ENCODE measurements around the gene KDF1. TPM values are rescaled to one million over a fixed set of nuclear protein-coding genes. Genes with fewer than 3 reads are reported as not detected.

The KDF1 gene
- total RNA-seq, 2 experiments from 2014 or later, result not detected

DNA sequence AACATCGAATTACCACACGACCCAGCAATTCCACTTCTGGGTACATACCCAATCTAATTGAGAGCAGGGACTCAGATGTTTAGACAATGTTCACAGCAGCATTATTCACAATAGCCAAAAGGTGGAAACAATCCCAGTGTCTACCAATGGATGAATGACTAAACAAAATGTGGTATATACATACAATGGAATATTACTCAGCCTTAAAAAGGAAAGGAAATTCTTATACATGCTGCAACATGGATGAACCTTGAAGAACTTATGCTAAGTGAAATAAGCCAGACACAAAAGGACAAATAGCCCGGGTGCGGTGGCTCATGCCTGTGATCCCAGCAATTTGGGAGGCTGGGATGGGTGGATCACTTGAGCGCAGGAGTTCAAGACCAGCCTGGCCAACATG, 6.9 kb downstream of the KDF1 start:
- H3K9me3 ChIP-seq (ENCODE audit: low read length), result no peaks in the 10 kb centered on the region
- no peaks in the 10 kb centered on the region for H3K4me1 ChIP-seq (ENCODE audit: insufficient read depth, low read length, poor library complexity, severe bottlenecking)
- BruUV-seq (replicated peaks), result no TSS peak
- DNase-seq (ENCODE audit: low spot score), result no peak
- H3K27ac ChIP-seq (ENCODE audit: low read depth, low read length, poor library complexity, severe bottlenecking), result no peak overlapping the region
- no peaks in the 10 kb centered on the region for H3K36me3 ChIP-seq (ENCODE audit: insufficient read depth, low read length)
- POLR2A ChIA-PET, result no interaction called here
- no peak overlapping the region for H2AFZ ChIP-seq (ENCODE audit: low read length)
- CTCF ChIA-PET (ENCODE audit: unreplicated experiment), result no interaction called here
- TF ChIP-seq, protein P1, sequence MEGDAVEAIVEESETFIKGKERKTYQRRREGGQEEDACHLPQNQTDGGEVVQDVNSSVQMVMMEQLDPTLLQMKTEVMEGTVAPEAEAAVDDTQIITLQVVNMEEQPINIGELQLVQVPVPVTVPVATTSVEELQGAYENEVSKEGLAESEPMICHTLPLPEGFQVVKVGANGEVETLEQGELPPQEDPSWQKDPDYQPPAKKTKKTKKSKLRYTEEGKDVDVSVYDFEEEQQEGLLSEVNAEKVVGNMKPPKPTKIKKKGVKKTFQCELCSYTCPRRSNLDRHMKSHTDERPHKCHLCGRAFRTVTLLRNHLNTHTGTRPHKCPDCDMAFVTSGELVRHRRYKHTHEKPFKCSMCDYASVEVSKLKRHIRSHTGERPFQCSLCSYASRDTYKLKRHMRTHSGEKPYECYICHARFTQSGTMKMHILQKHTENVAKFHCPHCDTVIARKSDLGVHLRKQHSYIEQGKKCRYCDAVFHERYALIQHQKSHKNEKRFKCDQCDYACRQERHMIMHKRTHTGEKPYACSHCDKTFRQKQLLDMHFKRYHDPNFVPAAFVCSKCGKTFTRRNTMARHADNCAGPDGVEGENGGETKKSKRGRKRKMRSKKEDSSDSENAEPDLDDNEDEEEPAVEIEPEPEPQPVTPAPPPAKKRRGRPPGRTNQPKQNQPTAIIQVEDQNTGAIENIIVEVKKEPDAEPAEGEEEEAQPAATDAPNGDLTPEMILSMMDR (conservative IDR thresholded peaks at IDR 0.05; ENCODE audit: low read length), result no peak
- TF ChIP-seq EZH2phosphoT487 (IDR thresholded peaks at IDR 0.05; ENCODE audit: borderline replicate concordance, low read depth, low read length), result no peak
- intact Hi-C loops (cut with micrococcal nuclease; ENCODE audit: unreplicated experiment), result no loop called here
- H3K4me2 ChIP-seq (ENCODE audit: low read length), result no peak overlapping the region
- H3K9me2 ChIP-seq (ENCODE audit: insufficient read depth, low read length), result no peaks in the 10 kb centered on the region
- no peaks in the 10 kb centered on the region for H3K79me2 ChIP-seq (ENCODE audit: insufficient read depth, low read depth, low read length)
- no peaks in the 10 kb centered on the region for H4K20me1 ChIP-seq (ENCODE audit: insufficient read depth, low read length)
- H3K4me3 ChIP-seq (ENCODE audit: low read depth, low read length, poor library complexity, severe bottlenecking), result no peak overlapping the region

DNA sequence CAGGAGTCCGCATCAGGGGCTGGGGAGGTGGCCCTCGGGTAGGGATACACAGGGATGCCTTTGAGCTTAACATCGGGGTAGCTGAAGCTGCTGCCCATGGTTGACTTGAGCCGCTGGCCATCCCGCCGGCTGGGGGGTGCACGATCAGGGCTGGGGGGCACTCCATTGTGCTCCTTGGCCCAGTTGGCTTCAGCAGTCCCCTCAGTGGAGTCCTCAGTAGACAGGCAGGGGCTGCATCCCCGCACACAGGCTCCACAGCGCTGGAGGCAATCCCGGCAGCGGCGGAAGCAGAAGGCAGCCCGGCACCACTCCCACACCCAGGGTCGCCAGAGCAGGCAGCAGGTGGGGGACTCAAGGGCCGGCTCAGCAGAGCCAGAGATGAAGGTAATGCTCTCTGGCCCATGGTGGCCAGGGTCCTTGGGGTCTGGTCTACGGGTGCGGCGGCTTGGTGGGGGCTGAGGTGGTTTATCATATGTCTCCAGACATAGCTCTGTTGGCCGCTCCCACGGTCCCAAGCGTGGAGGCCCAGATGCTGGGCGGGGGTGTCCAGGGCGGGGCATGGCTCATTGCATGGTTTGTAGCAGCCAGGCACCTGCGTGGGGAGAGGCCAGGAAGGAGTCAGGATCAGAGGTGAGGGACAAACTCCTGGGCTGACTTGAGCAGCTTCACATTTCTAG, 8.3 kb downstream of the KDF1 start:
- intact Hi-C loops (cut with micrococcal nuclease; ENCODE audit: unreplicated experiment), result no loop called here
- H3K36me3 ChIP-seq (ENCODE audit: insufficient read depth, low read length), result peaks cover 5% of the 10 kb centered on the region
- no peaks in the 10 kb centered on the region for H3K9me2 ChIP-seq (ENCODE audit: insufficient read depth, low read length)
- H3K9me3 ChIP-seq (ENCODE audit: low read length), result no peaks in the 10 kb centered on the region
- DNase-seq (ENCODE audit: low spot score), result no peak
- no peaks in the 10 kb centered on the region for H3K4me1 ChIP-seq (ENCODE audit: insufficient read depth, low read length, poor library complexity, severe bottlenecking)
- H3K4me2 ChIP-seq (ENCODE audit: low read length), result no peak overlapping the region
- BruUV-seq (replicated peaks), result no TSS peak
- no peak for TF ChIP-seq EZH2phosphoT487 (IDR thresholded peaks at IDR 0.05; ENCODE audit: borderline replicate concordance, low read depth, low read length)
- TF ChIP-seq, protein P1 (conservative IDR thresholded peaks at IDR 0.05; ENCODE audit: low read length), result no peak
- no peak overlapping the region for H2AFZ ChIP-seq (ENCODE audit: low read length)
- H3K27ac ChIP-seq (ENCODE audit: low read depth, low read length, poor library complexity, severe bottlenecking), result no peak overlapping the region
- no peaks in the 10 kb centered on the region for H3K79me2 ChIP-seq (ENCODE audit: insufficient read depth, low read depth, low read length)
- H3K4me3 ChIP-seq (ENCODE audit: low read depth, low read length, poor library complexity, severe bottlenecking), result no peak overlapping the region
- ChIA-PET POLR2A (no interaction called here), CTCF (ENCODE audit: unreplicated experiment) (no interaction called here)
- H4K20me1 ChIP-seq (ENCODE audit: insufficient read depth, low read length), result no peaks in the 10 kb centered on the region

DNA sequence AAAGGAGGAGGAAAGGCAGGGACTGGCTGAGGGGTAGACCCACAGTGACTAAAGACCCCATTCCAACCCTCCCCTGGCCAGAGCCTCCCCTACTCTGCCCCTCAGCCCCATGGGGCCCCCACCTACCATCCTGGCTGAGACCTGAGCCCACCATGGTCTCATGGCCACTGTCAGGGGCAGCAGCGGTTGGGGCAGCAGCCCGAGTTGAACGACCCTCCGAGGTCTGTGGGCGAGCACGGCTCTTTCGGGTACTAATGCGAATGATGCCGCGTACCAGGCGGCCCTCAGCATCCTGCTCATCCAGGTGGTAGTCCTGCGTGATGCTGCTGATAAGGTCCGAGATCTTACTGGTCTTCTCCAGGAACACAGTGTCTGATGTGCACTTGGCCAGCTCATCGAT, 9.1 kb downstream of the KDF1 start:
- no peaks in the 10 kb centered on the region for H3K9me3 ChIP-seq (ENCODE audit: low read length)
- H3K36me3 ChIP-seq (ENCODE audit: insufficient read depth, low read length), result peaks cover 12% of the 10 kb centered on the region
- H3K9me2 ChIP-seq (ENCODE audit: insufficient read depth, low read length), result no peaks in the 10 kb centered on the region
- no peaks in the 10 kb centered on the region for H3K79me2 ChIP-seq (ENCODE audit: insufficient read depth, low read depth, low read length)
- no peak overlapping the region for H2AFZ ChIP-seq (ENCODE audit: low read length)
- CTCF ChIA-PET (ENCODE audit: unreplicated experiment), result no interaction called here
- no peak for TF ChIP-seq EZH2phosphoT487 (IDR thresholded peaks at IDR 0.05; ENCODE audit: borderline replicate concordance, low read depth, low read length)
- TF ChIP-seq, protein P1 (conservative IDR thresholded peaks at IDR 0.05; ENCODE audit: low read length), result no peak
- no peak overlapping the region for H3K4me2 ChIP-seq (ENCODE audit: low read length)
- BruUV-seq (replicated peaks), result no TSS peak
- no peaks in the 10 kb centered on the region for H3K4me1 ChIP-seq (ENCODE audit: insufficient read depth, low read length, poor library complexity, severe bottlenecking)
- H4K20me1 ChIP-seq (ENCODE audit: insufficient read depth, low read length), result no peaks in the 10 kb centered on the region
- intact Hi-C loops (cut with micrococcal nuclease; ENCODE audit: unreplicated experiment), result no loop called here
- H3K27ac ChIP-seq (ENCODE audit: low read depth, low read length, poor library complexity, severe bottlenecking), result no peak overlapping the region
- POLR2A ChIA-PET, result interaction anchor here (0.6 kb wide), 1 partner anchor 31 kb away, joined by 3 read pairs; no protein-coding TSS in a partner anchor
- H3K4me3 ChIP-seq (ENCODE audit: low read depth, low read length, poor library complexity, severe bottlenecking), result no peak overlapping the region
- DNase-seq (ENCODE audit: low spot score), result no peak
